ENCODE measurements around the gene TNNI3.
A peak's percentile ranks its signal among the peaks of the same experiment; 100 is the strongest.

Gene TNNI3

GRCh38 chr19:55147545-55148251 is 9.8 kb downstream of the TNNI3 start:
- DNase-seq (ENCODE audit: low read depth in 3 of 3): no peak

DNA sequence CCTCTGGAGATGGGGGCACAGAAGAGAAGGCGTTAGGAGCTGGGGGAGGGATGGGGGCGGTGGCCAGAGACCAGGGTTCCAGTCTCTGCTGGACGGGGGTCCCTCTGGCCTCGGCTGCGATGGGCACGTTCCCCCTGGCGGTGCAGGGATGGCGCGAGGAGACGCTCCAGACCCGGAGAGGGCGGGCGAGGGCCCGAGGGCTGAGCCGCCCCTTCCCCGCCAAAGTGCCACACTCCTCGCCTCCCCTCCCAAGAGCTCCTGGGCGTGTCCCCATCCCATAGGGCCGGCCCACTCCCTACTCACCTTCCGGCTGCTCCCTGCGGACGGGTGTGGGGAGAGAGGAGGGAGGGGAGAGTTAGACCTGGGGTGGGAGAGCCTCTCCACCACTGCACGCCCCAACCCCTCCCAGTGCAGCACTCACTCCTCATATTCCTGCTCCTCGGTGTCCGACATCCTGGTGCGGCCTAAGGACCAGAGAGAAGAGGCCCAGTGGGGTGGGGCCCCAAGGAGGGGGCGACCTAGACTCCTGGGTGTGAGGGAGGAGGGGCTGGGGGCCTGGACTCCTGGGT is 10.7 kb downstream of the TNNI3 start:
- DNase-seq (ENCODE audit: low read depth in 3 of 3): no peak

- no peak for DNase-seq (ENCODE audit: low read depth in 3 of 3)
Measured at GRCh38 chr19:55146078-55146704, 11.3 kb downstream of the TNNI3 start.

DNA sequence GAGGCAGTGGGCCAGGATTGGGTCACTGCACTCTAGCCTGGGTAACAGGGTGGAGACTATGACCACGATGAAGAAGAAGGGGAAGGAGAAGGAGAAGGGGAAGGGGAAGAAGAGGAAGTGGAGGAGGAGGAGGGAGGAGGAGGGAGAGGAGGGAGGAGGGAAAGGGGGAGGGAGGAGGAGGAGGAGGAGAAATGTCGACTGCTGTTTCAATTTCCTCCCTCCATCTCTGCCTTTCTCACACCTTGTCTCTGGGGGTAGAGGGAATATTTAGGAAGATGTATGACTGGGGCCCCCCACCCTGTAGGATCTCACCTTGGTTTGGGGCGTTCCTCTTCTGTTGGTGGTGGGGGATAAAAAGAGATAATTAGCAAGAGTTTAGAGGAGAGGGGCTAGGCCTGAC is 12.3 kb downstream of the TNNI3 start:
- DNase-seq (ENCODE audit: low read depth in 3 of 3): no peak

DNA sequence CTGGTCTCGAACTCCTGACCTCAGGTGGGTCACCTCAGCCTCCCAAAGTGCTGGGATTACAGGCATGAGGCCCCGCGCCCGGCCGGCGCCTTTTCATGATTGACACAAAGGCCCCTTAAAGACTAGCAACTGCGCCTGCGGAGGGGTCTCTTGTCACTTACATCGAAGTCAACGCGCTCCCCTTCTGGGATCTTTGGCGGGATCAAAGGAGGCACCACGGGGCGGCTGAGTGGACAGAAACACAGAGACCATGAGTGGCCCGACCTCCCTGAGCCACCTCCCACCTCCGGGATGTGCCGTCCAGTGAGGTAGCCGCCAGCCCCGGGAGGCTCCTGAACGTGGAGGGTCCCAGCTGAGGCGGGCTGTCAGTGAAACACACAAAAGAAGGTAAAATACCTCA is 15.8 kb downstream of the TNNI3 start:
- DNase-seq (ENCODE audit: low read depth in 3 of 3): no peak

DNA sequence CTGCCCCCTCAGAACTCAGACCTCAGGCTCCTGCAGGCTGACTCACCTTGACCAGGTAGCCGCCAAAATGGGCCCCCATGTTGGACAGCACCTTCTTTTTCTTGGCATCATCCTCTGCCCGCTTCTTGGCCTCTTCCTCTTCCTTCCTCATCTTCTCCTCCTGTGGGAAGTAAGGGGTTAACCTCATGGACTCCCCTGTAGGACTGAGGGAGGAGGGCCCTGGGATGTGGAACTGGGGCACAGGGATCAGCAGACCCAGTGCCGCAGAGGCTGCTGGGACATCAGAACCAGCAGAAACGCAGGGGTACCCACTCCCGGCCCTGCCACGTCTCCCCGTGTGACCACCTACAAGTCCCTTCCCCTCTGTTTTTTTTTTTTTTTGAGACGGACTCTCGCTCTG is 19.6 kb downstream of the TNNI3 start:
- DNase-seq (ENCODE audit: low read depth in 3 of 3): no peak

- no peak for DNase-seq (ENCODE audit: low read depth in 3 of 3)
Measured at GRCh38 chr19:55136399-55137102, 21.0 kb downstream of the TNNI3 start.

GRCh38 chr19:55134736-55135135 is 22.8 kb downstream of the TNNI3 start:
- no peak for DNase-seq (ENCODE audit: low read depth in 3 of 3)

GRCh38 chr19:55133639-55134444 is 23.7 kb downstream of the TNNI3 start:
- DNase-seq (ENCODE audit: low read depth in 3 of 3): no peak

- no peak for DNase-seq (ENCODE audit: low read depth in 3 of 3)
Measured at GRCh38 chr19:55132453-55133129, 24.9 kb downstream of the TNNI3 start.

GRCh38 chr19:55131421-55131820 is 26.1 kb downstream of the TNNI3 start:
- no peak for DNase-seq (ENCODE audit: low read depth in 3 of 3)

GRCh38 chr19:55119053-55119452 is 38.5 kb downstream of the TNNI3 start:
- no peak for DNase-seq (ENCODE audit: low read depth in 3 of 3)

- peak in 1 of 3 experiments; percentile 38 for DNase-seq (ENCODE audit: low read depth in 3 of 3)
Measured at GRCh38 chr19:55118401-55118991, 39.0 kb downstream of the TNNI3 start.

- peak; percentile 94 to 97 (median 96) for DNase-seq (ENCODE audit: low read depth in 3 of 3)
Measured at GRCh38 chr19:55117663-55118391, 39.7 kb downstream of the TNNI3 start.

DNA sequence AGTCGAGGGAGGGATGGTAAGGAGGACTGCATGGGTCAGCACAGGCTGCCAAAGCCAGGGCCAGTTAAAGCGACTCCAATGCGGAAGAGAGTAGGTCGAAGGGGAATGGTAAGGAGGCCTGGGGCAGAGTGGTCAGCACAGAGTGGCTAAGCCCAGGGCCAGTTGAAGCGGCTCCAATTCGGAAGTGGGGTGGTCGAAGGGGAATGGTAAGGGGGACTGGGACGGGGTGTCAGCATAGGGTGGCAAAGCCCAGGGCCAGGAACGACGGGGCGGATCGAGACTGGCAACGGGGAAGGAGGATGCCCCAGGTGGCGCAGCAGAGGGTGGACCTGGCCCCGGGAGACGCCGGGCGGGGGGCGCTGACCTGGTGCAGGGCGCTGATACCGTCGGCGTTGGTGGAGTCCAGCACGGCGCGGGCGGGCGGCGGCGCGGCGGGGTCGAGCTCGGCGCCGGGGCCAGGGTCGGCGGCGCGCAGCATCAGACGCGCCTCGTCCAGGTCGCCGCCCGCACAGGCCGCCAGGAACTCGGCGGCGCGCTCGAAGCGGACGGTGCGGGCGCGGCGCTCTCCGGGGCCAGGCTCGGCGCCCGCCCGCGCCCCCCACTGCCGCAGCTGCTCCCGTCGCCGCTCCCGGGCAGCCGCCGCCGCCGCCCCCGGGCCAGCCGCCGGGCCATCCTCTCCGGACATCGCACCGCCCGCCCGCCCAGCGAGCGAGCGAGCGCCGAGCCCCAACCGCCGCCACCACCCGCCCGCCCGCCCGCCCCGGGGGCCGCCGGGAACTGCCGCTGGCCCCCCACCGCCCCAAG is 40.5 kb downstream of the TNNI3 start, which contains the start of gene PPP1R12C:
TSS of gene PPP1R12C (minus strand) at position 779 of the 804 bp plus-strand sequence. CDS start at position 685, 94 bp downstream.
- DNase-seq (ENCODE audit: low read depth in 3 of 3): no peak

GRCh38 chr19:55116232-55116858 is 41.2 kb downstream of the TNNI3 start:
- peak; percentile 28 to 53 (median 28) for DNase-seq (ENCODE audit: low read depth in 3 of 3)

GRCh38 chr19:55115446-55116065 is 42.0 kb downstream of the TNNI3 start:
- peak in 1 of 3 experiments; percentile 76 for DNase-seq (ENCODE audit: low read depth in 3 of 3)

GRCh38 chr19:55114566-55115145 is 42.9 kb downstream of the TNNI3 start:
- no peak for DNase-seq (ENCODE audit: low read depth in 3 of 3)

All from stimulated activated CD4-positive, alpha-beta T cell treated with anti-CD3 and anti-CD28 coated beads, TNF-alpha, amount 100 ng/mL, for 24 hours (primary cell).